HG03521 (cell line): Measurements from ENCODE around the gene BIRC6.
A peak's percentile ranks its signal among the peaks of the same experiment; 100 is the strongest.
"Not testable (repeated sequence)": the region's sequence is repeated elsewhere in the genome, so short reads cannot be mapped to it uniquely, and the experiment has no call there.

Experiments
- ATAC-seq: cut with Tn5 transposase; IDR thresholded peaks from one replicate; pipeline ENCODE4 v1.9.1; 2021; ENCODE audit warnings: mild to moderate bottlenecking, moderate library complexity; ENCODE audit not compliant: unreplicated experiment

The BIRC6 gene

GRCh38 chr2:32611366-32611765, 254.5 kb downstream of the BIRC6 start:
- no peak for ATAC-seq

GRCh38 chr2:32611771-32612170, 254.9 kb downstream of the BIRC6 start:
- ATAC-seq, result no peak

GRCh38 chr2:32614084-32614483, 257.3 kb downstream of the BIRC6 start:
- ATAC-seq, result no peak

GRCh38 chr2:32617599-32618189, 260.9 kb downstream of the BIRC6 start:
- ATAC-seq, result no peak

GRCh38 chr2:32622570-32623310, 265.9 kb downstream of the BIRC6 start:
- ATAC-seq, result no peak

- ATAC-seq, result no peak
Observed at GRCh38 chr2:32623311-32623706, 266.5 kb downstream of the BIRC6 start.

- ATAC-seq, result no peak
Observed at GRCh38 chr2:32624812-32625211, 268.0 kb downstream of the BIRC6 start.

GRCh38 chr2:32626639-32627221, 269.9 kb downstream of the BIRC6 start:
- no peak for ATAC-seq

- peak; percentile 24 for ATAC-seq
Observed at GRCh38 chr2:32627441-32627813, 270.6 kb downstream of the BIRC6 start.

GRCh38 chr2:32627814-32628579, 271.2 kb downstream of the BIRC6 start, which contains the start of gene TTC27:
Gene TTC27 (plus strand): TSS chr2:32628050. CDS start chr2:32628293, 243 bp downstream.
- ATAC-seq, result peak; percentile 100

- no peak for ATAC-seq
Observed at GRCh38 chr2:32632089-32632488, 275.3 kb downstream of the BIRC6 start.

- ATAC-seq, result no peak
Observed at GRCh38 chr2:32633040-32633439, 276.2 kb downstream of the BIRC6 start.

- not testable (repeated sequence) for ATAC-seq
Observed at GRCh38 chr2:32638548-32638947, 281.7 kb downstream of the BIRC6 start.

GRCh38 chr2:32641180-32641579, 284.4 kb downstream of the BIRC6 start:
- ATAC-seq, result no peak

- no peak for ATAC-seq
Observed at GRCh38 chr2:32647180-32647651, 290.4 kb downstream of the BIRC6 start.

- no peak for ATAC-seq
Observed at GRCh38 chr2:32652555-32653209, 295.9 kb downstream of the BIRC6 start.

- ATAC-seq, result no peak
Observed at GRCh38 chr2:32656069-32656468, 299.2 kb downstream of the BIRC6 start.

GRCh38 chr2:32663864-32664263, 307.0 kb downstream of the BIRC6 start:
- no peak for ATAC-seq

- no peak for ATAC-seq
Observed at GRCh38 chr2:32666704-32667103, 309.9 kb downstream of the BIRC6 start.

GRCh38 chr2:32668254-32668653, 311.4 kb downstream of the BIRC6 start:
- ATAC-seq, result no peak
